B cell (primary cell): Measurements from ENCODE around the gene ST3GAL3.

Source experiments
- EZH2 ChIP-seq: IDR thresholded peaks from 2 replicates; pipeline ENCODE4 v1.6.1; 2012; ENCODE audit warnings: borderline replicate concordance, low read depth, mild to moderate bottlenecking, moderate library complexity, low read length; ENCODE audit not compliant: insufficient read depth, poor library complexity, severe bottlenecking
- TF ChIP-seq, protein P1 (sequence below): fragments of 200-600 bp; IDR thresholded peaks from one replicate; pipeline ENCODE4 v1.8.0; 2022; ENCODE audit warnings: antibody characterized with exemption, mild to moderate bottlenecking

DNA sequence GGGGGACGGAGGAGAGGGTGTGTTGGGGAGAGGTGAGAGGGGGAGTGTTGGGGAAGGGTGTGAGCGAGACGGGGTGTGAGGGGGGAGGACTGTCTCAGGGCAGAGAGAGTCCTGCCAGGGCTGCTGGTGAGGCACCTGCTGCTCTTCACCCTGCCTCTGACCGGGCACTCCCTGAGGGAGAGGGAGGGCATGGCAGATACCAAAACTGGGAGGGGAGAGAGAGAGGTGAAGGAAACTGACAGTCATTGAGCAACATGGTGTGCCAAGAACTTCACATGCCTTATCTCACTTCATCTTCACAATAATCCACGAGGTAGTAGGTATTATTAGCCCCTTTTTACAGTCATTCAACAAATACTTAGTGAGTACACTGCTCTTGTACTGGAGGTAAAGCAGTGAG, 164.9 kb downstream of the ST3GAL3 start:
- TF ChIP-seq, protein P1, sequence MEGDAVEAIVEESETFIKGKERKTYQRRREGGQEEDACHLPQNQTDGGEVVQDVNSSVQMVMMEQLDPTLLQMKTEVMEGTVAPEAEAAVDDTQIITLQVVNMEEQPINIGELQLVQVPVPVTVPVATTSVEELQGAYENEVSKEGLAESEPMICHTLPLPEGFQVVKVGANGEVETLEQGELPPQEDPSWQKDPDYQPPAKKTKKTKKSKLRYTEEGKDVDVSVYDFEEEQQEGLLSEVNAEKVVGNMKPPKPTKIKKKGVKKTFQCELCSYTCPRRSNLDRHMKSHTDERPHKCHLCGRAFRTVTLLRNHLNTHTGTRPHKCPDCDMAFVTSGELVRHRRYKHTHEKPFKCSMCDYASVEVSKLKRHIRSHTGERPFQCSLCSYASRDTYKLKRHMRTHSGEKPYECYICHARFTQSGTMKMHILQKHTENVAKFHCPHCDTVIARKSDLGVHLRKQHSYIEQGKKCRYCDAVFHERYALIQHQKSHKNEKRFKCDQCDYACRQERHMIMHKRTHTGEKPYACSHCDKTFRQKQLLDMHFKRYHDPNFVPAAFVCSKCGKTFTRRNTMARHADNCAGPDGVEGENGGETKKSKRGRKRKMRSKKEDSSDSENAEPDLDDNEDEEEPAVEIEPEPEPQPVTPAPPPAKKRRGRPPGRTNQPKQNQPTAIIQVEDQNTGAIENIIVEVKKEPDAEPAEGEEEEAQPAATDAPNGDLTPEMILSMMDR = no peak
- no peak for TF ChIP-seq EZH2
